Measurements from ENCODE around the gene RUBCN.

The RUBCN gene

DNA sequence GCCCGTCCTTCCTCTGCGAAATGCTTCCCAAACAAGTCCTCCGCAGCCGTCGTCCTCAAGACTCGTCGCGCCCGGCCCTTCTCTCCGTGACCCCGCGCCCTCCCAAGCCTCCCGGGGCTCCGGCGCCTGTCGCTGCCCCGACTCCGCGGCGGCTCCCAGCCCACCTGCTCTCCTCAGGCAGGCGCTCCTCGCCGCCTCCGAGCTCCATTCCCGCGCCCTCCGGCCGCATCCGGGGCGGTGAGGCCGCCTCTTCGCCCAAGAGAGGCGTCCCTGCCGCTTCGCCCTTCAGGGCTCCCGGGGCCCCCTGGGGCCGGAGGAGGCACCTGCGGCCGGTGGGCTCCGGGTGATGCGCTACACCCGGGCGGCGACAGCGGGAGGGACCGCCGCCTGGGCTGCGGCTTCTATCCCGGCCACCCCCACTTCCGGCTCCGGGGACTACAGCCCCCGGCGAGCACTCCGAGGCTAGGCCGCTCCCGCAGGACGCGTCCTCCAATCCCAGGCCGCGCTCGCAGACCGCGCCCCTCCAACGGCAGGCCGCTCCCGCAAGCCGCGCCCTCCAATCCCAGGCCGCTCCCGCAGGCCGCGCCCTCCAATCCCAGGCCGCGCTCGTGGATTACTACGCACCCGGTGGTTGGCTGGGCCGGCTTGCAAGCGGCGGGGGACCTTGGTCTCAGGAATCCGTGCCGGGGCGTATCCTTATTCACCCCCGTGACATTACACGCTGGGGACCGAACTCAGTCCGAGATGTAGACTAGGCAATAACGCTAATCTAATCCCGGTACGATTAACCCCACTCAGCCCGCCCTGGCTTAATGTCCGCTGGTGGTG, at the start of gene RUBCN:
RUBCN (minus strand) TSS at position 414 of the 828 bp plus-strand sequence; CDS start at position 229, 185 bp downstream.
- TF ChIP-seq CTCF (conservative IDR thresholded peaks at IDR 0.05) = no peak
- H3K27ac ChIP-seq = peak within 1 kb of the TSS; percentile 79

GRCh38 chr3:197784019-197784585, 47.4 kb upstream of the RUBCN start:
- no peak for TF ChIP-seq CTCF (conservative IDR thresholded peaks at IDR 0.05)
- H3K27ac ChIP-seq = no peak overlapping the region

DNA sequence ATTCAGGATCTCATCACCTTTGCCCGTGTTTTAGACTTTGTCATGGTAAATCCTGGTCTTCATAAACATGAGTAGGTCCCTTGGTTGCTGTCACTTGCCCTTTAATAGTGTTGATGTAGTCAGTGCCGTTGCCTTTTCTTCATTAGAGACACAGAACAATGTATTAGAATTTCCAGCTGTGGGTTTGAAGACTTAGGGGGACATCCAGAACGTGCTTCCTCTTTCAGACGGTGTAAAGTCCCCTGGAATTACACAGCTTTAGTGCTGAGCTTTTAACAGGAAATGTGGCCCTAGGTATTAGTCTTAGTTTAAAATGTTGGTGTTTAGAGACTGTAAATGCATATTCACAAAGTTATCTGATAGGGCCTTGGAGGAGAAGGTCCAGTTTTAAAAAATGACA, 45.5 kb upstream of the RUBCN start:
- H3K27ac ChIP-seq = no peak overlapping the region
- TF ChIP-seq CTCF (conservative IDR thresholded peaks at IDR 0.05) = no peak

GRCh38 chr3:197775317-197775716, 38.6 kb upstream of the RUBCN start:
- no peak for TF ChIP-seq CTCF (conservative IDR thresholded peaks at IDR 0.05)
- H3K27ac ChIP-seq = no peak overlapping the region

DNA sequence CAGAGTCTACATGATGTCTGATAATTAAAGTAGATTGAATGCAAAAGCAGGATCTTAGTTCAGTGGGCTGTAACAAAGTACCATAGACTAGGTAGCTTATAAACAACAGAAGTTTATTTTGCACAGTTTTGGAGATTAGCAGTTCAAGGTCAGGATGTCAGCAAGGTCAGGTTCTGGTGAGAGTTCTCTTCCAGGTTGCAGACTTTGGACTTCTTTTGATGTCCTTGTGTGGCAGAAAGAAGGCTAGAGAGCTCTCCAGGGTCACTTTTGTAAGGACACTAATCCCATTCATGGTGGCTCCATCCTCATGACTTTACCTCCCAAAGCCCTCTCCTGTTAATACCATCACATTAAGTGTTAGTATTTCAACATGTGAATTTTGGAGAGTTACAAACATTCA, 25.1 kb upstream of the RUBCN start:
- no peak for TF ChIP-seq CTCF (conservative IDR thresholded peaks at IDR 0.05)
- H3K27ac ChIP-seq = no peak overlapping the region

GRCh38 chr3:197758512-197758911, 21.8 kb upstream of the RUBCN start:
- no peak for TF ChIP-seq CTCF (conservative IDR thresholded peaks at IDR 0.05)
- H3K27ac ChIP-seq = no peak overlapping the region

DNA sequence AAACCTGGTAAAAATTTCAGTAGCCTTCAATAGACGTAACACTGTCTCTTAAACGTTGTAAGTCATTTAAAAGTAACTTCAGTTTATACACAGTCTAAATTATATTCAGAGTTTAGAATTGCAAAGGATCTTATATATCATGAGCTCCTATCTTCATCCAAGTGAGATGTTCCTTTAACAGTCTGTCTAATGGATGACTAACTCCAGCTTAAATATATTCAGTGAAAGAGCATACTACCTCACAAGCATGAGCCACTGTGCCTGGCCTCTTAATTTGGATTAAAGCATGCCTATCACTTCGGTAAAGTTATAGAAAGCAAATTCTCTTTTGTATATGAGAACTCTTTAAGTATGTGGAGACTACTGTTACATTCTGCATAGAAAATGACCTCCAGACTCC, 20.0 kb upstream of the RUBCN start:
- TF ChIP-seq CTCF (conservative IDR thresholded peaks at IDR 0.05) = no peak
- no peak overlapping the region for H3K27ac ChIP-seq
